Measurements from ENCODE around the gene STX11. TPM values are rescaled to one million over a fixed set of nuclear protein-coding genes. Genes with fewer than 3 reads are reported as not detected.
A peak's percentile ranks its signal among the peaks of the same experiment; 100 is the strongest.

The STX11 gene
- total and polyA plus RNA-seq, 7 donors: 3.4 to 5.6 (median 4.3) TPM

- H3K36me3 ChIP-seq: no peaks in the 10 kb centered on the region
- no peak for DNase-seq
- TF ChIP-seq CTCF (IDR thresholded peaks at IDR 0.05) (no peak), POLR2AphosphoS5 (IDR thresholded peaks at IDR 0.05) (no peak), EP300 (IDR thresholded peaks at IDR 0.05) (no peak), POLR2A (IDR thresholded peaks at IDR 0.05) (no peak)
- intact Hi-C loops (cut with DNase I): loop anchor here (2.0 kb wide), 2 partner anchors 112 to 122 kb away; partner anchors contain the start of gene SF3B5
- peak overlapping the region in 3 of 4 donors; percentile 64 to 76 (median 70) for H3K4me3 ChIP-seq
- WGBS, 2 donors: 76 to 81% methylated on average over 11 of the region's 11 CpGs
- no peaks in the 10 kb centered on the region for H3K9me3 ChIP-seq
- H3K27ac ChIP-seq: peak overlapping the region; percentile 92 to 96 (median 94)
- peaks cover 3 to 20% (median 18%) of the 10 kb centered on the region in 4 donors for H3K4me1 ChIP-seq
- H3K27me3 ChIP-seq: no peaks in the 10 kb centered on the region
These were observed 66.9 kb downstream of the STX11 start for GRCh38 chr6:144217264-144217663.

GRCh38 chr6:144217797-144218196 lies 67.5 kb downstream of the STX11 start:
- Histone ChIP-seq H3K4me3 (no peak overlapping the region), H3K4me1 (peaks cover 3 to 20% (median 18%) of the 10 kb centered on the region in 4 donors), H3K9me3 (no peaks in the 10 kb centered on the region), H3K27ac (peak overlapping the region in 3 of 4 donors; percentile 93 to 96 (median 95)), H3K27me3 (no peaks in the 10 kb centered on the region), H3K36me3 (no peaks in the 10 kb centered on the region)
- intact Hi-C loops (cut with DNase I): loop anchor here (2.0 kb wide), 2 partner anchors 113 to 123 kb away; partner anchors contain the start of gene SF3B5
- DNase-seq: no peak
- no peak for TF ChIP-seq POLR2AphosphoS5 (IDR thresholded peaks at IDR 0.05)
- TF ChIP-seq CTCF (IDR thresholded peaks at IDR 0.05): no peak
- no peak for TF ChIP-seq POLR2A (IDR thresholded peaks at IDR 0.05)
- no peak for TF ChIP-seq EP300 (IDR thresholded peaks at IDR 0.05)

- H3K9me3 ChIP-seq: no peaks in the 10 kb centered on the region
- WGBS, 2 donors: 56 to 67% methylated on average over 3 of the region's 3 CpGs
- intact Hi-C loops (cut with DNase I): no loop called here
- no peak for TF ChIP-seq POLR2A (IDR thresholded peaks at IDR 0.05)
- peak in 2 of 4 experiments; percentile 30 to 48 for TF ChIP-seq CTCF (IDR thresholded peaks at IDR 0.05)
- no peak for TF ChIP-seq POLR2AphosphoS5 (IDR thresholded peaks at IDR 0.05)
- no peak for TF ChIP-seq EP300 (IDR thresholded peaks at IDR 0.05)
- no peak overlapping the region for H3K4me3 ChIP-seq
- H3K27ac ChIP-seq: no peak overlapping the region
- no peaks in the 10 kb centered on the region for H3K36me3 ChIP-seq
- H3K4me1 ChIP-seq: peaks cover 3 to 20% (median 18%) of the 10 kb centered on the region in 4 donors
- H3K27me3 ChIP-seq: no peaks in the 10 kb centered on the region
- no peak for DNase-seq
These were observed 68.9 kb downstream of the STX11 start for GRCh38 chr6:144219056-144219685.

- H3K4me1 ChIP-seq: peaks cover 3 to 16% (median 13%) of the 10 kb centered on the region in 4 donors
- TF ChIP-seq POLR2A (IDR thresholded peaks at IDR 0.05) (no peak), EP300 (IDR thresholded peaks at IDR 0.05) (no peak), CTCF (IDR thresholded peaks at IDR 0.05) (no peak), POLR2AphosphoS5 (IDR thresholded peaks at IDR 0.05) (no peak)
- H3K27me3 ChIP-seq: no peaks in the 10 kb centered on the region
- H3K36me3 ChIP-seq: no peaks in the 10 kb centered on the region
- DNase-seq: no peak
- WGBS, 2 donors: 91 to 94% methylated on average over 5 of the region's 5 CpGs
- no peaks in the 10 kb centered on the region for H3K9me3 ChIP-seq
- intact Hi-C loops (cut with DNase I): no loop called here
- H3K27ac ChIP-seq: no peak overlapping the region
- H3K4me3 ChIP-seq: no peak overlapping the region
These were observed 69.9 kb downstream of the STX11 start for GRCh38 chr6:144220031-144220790.
